Stimulated activated CD4-positive, alpha-beta T cell treated with anti-CD3 and anti-CD28 coated beads, Interleukin-2, amount 100 ng/mL, for 48 hours (primary cell): ENCODE data around the gene TMEM135.

ENCODE experiments used
- DNase-seq, 2 donors: peaks; one replicate each; pipeline ENCODE4 v3.0.0-alpha.2; 2020

TMEM135 gene

DNA sequence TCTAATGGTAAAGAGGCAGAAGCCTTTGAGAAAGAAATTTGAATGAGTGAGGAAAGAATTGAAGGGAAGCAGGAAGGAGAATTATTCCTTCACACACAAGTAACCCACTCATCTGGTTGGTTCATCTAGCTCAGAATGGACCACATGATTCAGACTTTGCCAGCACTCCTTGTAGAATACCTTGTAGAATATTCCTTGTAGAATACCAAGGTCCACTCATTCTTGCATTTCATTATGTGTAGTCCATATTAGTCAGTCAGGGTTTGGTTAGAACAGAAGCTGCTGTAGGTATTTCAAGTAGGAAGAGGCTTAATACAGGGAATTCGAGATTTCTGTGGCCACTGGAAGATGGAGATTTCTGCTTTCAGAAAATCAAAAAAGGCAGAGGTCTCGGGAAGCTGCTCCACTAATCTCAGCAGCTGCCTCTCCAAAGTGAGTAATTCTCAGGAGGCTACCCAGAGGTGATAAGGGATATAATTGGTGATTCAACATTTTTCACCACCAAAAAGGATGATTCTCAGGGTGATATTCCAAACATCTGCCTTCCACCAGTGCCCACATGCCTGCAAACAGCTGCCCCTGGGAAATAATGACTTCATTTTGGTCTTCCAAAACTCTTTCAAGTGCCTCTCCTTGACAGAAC, 329.1 kb downstream of the TMEM135 start:
- no peak for DNase-seq

- no peak for DNase-seq
Measured at GRCh38 chr11:87368151-87368550, 330.4 kb downstream of the TMEM135 start.

GRCh38 chr11:87368858-87369480, 331.2 kb downstream of the TMEM135 start:
- DNase-seq = no peak

GRCh38 chr11:87369888-87370287, 332.2 kb downstream of the TMEM135 start:
- no peak for DNase-seq

GRCh38 chr11:87372065-87372464, 334.3 kb downstream of the TMEM135 start:
- no peak for DNase-seq
